ENCODE data around the gene CLEC16A.

DNA sequence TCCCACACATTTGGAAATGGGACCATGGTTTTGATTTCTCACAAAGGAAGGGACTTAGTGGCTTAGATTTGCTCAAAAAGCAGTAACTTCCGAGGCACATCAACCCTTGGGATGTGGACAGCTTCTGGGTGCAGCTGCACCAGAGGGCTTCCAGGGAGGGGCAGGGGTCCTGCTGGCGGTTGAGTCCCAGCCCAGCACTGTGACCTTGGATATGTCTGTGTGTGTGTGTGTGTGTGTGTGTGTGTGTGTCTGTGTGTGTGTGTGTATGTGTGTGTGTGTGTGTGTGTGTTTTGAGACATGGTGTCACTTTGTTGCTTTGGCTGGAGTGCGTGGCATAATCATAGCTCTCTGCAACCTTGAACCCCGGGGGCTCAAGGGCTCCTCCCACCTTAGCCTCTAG lies 130.8 kb downstream of the CLEC16A start:
- TF ChIP-seq POLR2A (IDR thresholded peaks at IDR 0.05) (no peak), EP300 (IDR thresholded peaks at IDR 0.05) (no peak), POLR2AphosphoS5 (IDR thresholded peaks at IDR 0.05) (no peak)
- TF ChIP-seq, protein P1, sequence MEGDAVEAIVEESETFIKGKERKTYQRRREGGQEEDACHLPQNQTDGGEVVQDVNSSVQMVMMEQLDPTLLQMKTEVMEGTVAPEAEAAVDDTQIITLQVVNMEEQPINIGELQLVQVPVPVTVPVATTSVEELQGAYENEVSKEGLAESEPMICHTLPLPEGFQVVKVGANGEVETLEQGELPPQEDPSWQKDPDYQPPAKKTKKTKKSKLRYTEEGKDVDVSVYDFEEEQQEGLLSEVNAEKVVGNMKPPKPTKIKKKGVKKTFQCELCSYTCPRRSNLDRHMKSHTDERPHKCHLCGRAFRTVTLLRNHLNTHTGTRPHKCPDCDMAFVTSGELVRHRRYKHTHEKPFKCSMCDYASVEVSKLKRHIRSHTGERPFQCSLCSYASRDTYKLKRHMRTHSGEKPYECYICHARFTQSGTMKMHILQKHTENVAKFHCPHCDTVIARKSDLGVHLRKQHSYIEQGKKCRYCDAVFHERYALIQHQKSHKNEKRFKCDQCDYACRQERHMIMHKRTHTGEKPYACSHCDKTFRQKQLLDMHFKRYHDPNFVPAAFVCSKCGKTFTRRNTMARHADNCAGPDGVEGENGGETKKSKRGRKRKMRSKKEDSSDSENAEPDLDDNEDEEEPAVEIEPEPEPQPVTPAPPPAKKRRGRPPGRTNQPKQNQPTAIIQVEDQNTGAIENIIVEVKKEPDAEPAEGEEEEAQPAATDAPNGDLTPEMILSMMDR (IDR thresholded peaks at IDR 0.05), result no peak

Data from gastroesophageal sphincter (tissue), 3 donors.